ENCODE data around the gene DCLRE1C. TPM values are rescaled to one million over a fixed set of nuclear protein-coding genes. Genes with fewer than 3 reads are reported as not detected.
"Not testable (repeated sequence)": the region's sequence is repeated elsewhere in the genome, so short reads cannot be mapped to it uniquely, and the experiment has no call there.

DCLRE1C gene
- total RNA-seq, 4 donors from 2014 or later = 9.8 to 17.3 (median 12.0) TPM

- no peak for TF ChIP-seq POLR2A (IDR thresholded peaks at IDR 0.05)
- no peak for TF ChIP-seq CTCF (IDR thresholded peaks at IDR 0.05)
- intact Hi-C loops (cut with DNase I; ENCODE audit: low total_unique reads) = no loop called here
- 34 to 39% methylated on average over 21 of the region's 21 CpGs for WGBS, 2 donors
- no peak for DNase-seq (ENCODE audit: low spot score in 2 of 2)
- no peak overlapping the region for H3K4me3 ChIP-seq (ENCODE audit: low read depth, poor library complexity, severe bottlenecking)
Observed at GRCh38 chr10:14975672-14976273, 21.9 kb upstream of the DCLRE1C start.

- intact Hi-C loops (cut with DNase I; ENCODE audit: low total_unique reads); DNase-seq (ENCODE audit: low spot score in 2 of 2); H3K4me3 ChIP-seq (ENCODE audit: low read depth, poor library complexity, severe bottlenecking): not testable (repeated sequence)
- 34 to 50% methylated on average over 15 of the region's 15 CpGs for WGBS, 2 donors
Observed at GRCh38 chr10:14974153-14974998, 20.5 kb upstream of the DCLRE1C start.

DNA sequence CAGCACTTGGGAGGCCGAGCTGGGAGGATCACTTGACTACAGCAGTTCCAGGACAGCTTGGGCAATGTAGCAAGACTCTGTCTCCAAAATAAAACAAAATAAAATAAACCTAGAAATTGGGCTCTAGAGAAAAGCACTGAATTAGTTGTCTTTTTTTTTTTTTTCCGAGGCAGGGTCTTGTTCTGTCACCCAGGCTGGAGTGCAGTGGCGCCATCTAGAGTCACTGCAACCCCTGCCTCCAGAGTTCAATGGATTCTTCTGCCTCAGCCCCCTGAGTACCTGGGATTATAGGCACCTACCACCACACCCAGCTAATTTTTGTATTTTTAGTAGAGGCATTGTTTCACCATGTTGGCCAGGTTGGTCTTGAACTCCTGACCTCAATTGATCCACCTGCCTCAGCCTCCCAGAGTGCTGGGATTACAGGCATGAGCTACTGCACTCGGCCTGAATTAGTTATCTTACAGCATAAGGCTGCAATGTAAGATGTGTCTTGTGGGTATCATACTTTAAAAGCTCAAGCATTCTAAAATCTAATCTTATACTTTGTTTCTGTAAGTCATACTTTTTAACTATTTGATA is 18.1 kb upstream of the DCLRE1C start:
- intact Hi-C loops (cut with DNase I; ENCODE audit: low total_unique reads) = no loop called here
- DNase-seq (ENCODE audit: low spot score in 2 of 2) = no peak
- WGBS, 2 donors = 60 to 75% methylated on average over 4 of the region's 4 CpGs
- H3K4me3 ChIP-seq (ENCODE audit: low read depth, poor library complexity, severe bottlenecking) = no peak overlapping the region
- TF ChIP-seq POLR2A (IDR thresholded peaks at IDR 0.05) (no peak), CTCF (IDR thresholded peaks at IDR 0.05) (no peak)

GRCh38 chr10:14967897-14968296 is 14.0 kb upstream of the DCLRE1C start:
- intact Hi-C loops (cut with DNase I; ENCODE audit: low total_unique reads) = no loop called here
- no peak for DNase-seq (ENCODE audit: low spot score in 2 of 2)
- 90 to 94% methylated on average over 2 of the region's 2 CpGs for WGBS, 2 donors
- no peak for TF ChIP-seq POLR2A (IDR thresholded peaks at IDR 0.05)
- no peak for TF ChIP-seq CTCF (IDR thresholded peaks at IDR 0.05)
- no peak overlapping the region for H3K4me3 ChIP-seq (ENCODE audit: low read depth, poor library complexity, severe bottlenecking)

GRCh38 chr10:14959221-14960057 is 5.5 kb upstream of the DCLRE1C start, which contains the start of gene MEIG1:
Gene MEIG1 (plus strand): TSS chr10:14959388. CDS start chr10:14966469, 7,081 bp downstream.
- 1% methylated on average over 21 to 51 of the region's 60 CpGs for WGBS, 2 donors
- peak within 1 kb of the TSS; percentile 47 for H3K4me3 ChIP-seq (ENCODE audit: low read depth, poor library complexity, severe bottlenecking)
- no peak for TF ChIP-seq POLR2A (IDR thresholded peaks at IDR 0.05)
- no peak for TF ChIP-seq CTCF (IDR thresholded peaks at IDR 0.05)
- DNase-seq (ENCODE audit: low spot score in 2 of 2) = peak; percentile 91 to 98
- intact Hi-C loops (cut with DNase I; ENCODE audit: low total_unique reads) = loop anchor here (10.0 kb wide), 1 partner anchor 75 kb away; no protein-coding TSS in a partner anchor
